ENCODE results near the gene RBM4B. TPM values are rescaled to one million over a fixed set of nuclear protein-coding genes. Genes with fewer than 3 reads are reported as not detected.

RBM4B gene
- total RNA-seq, 1 experiment from 2014 or later = 14.1 TPM

- TF ChIP-seq HMGA2 (CRISPR knock-in tag; IDR thresholded peaks at IDR 0.05) = no peak
- no peak for TF ChIP-seq TCF7 (CRISPR knock-in tag; IDR thresholded peaks at IDR 0.05; ENCODE audit: low read depth)
Measured at GRCh38 chr11:66625041-66625751, 52.5 kb downstream of the RBM4B start (continued).

GRCh38 chr11:66624450-66624849, 53.2 kb downstream of the RBM4B start:
- H3K36me3 Mint-ChIP-seq = peaks cover 73% of the 10 kb centered on the region
- H3K27me3 Mint-ChIP-seq (ENCODE audit: low read depth) = no peaks in the 10 kb centered on the region
- ATAC-seq (no peak), DNase-seq (ENCODE audit: low spot score) (no peak)
- POLR2A ChIA-PET = interaction anchor here (0.5 to 2.0 kb wide), 3 partner anchors 14 to 78 kb away, joined by 3 to 14 read pairs (median 3); partner anchors contain the start of genes ACTN3, RBM4, RBM4B and ZDHHC24
- H3K9me3 Mint-ChIP-seq = no peaks in the 10 kb centered on the region
- no peak overlapping the region for H3K4me3 Mint-ChIP-seq
- peaks cover 16% of the 10 kb centered on the region for H3K4me1 Mint-ChIP-seq
- CTCF ChIA-PET = interaction anchor here (0.9 kb wide), 3 partner anchors 13 to 114 kb away, joined by 3 read pairs; partner anchors contain the start of gene BBS1
- H3K27ac Mint-ChIP-seq = no peak overlapping the region
- TF ChIP-seq NFE2L1 (CRISPR knock-in tag; IDR thresholded peaks at IDR 0.05) (no peak), E2F4 (CRISPR knock-in tag; IDR thresholded peaks at IDR 0.05; ENCODE audit: borderline replicate concordance, low read depth) (no peak), HMGA2 (CRISPR knock-in tag; IDR thresholded peaks at IDR 0.05) (no peak), AR (CRISPR knock-in tag; IDR thresholded peaks at IDR 0.05) (no peak), ZNF532 (CRISPR knock-in tag; IDR thresholded peaks at IDR 0.05; ENCODE audit: borderline replicate concordance) (no peak), GRHL2 (CRISPR knock-in tag; IDR thresholded peaks at IDR 0.05; ENCODE audit: insufficient replicate concordance, severe bottlenecking) (no peak), IRF2 (CRISPR knock-in tag; IDR thresholded peaks at IDR 0.05; ENCODE audit: borderline replicate concordance, low read depth) (no peak), SMAD4 (CRISPR knock-in tag; IDR thresholded peaks at IDR 0.05) (no peak), ETV6 (CRISPR knock-in tag; IDR thresholded peaks at IDR 0.05) (no peak), JUN (CRISPR knock-in tag; IDR thresholded peaks at IDR 0.05) (no peak), NFATC4 (CRISPR knock-in tag; IDR thresholded peaks at IDR 0.05) (no peak), OVOL2 (CRISPR knock-in tag; IDR thresholded peaks at IDR 0.05; ENCODE audit: borderline replicate concordance) (no peak), TEAD1 (CRISPR knock-in tag; IDR thresholded peaks at IDR 0.05) (no peak), ESRRA (CRISPR knock-in tag; IDR thresholded peaks at IDR 0.05; ENCODE audit: borderline replicate concordance) (no peak), GTF2I (CRISPR knock-in tag; conservative IDR thresholded peaks at IDR 0.05) (no peak), TCF7 (CRISPR knock-in tag; IDR thresholded peaks at IDR 0.05; ENCODE audit: low read depth) (no peak)
- TF ChIP-seq, protein P1, sequence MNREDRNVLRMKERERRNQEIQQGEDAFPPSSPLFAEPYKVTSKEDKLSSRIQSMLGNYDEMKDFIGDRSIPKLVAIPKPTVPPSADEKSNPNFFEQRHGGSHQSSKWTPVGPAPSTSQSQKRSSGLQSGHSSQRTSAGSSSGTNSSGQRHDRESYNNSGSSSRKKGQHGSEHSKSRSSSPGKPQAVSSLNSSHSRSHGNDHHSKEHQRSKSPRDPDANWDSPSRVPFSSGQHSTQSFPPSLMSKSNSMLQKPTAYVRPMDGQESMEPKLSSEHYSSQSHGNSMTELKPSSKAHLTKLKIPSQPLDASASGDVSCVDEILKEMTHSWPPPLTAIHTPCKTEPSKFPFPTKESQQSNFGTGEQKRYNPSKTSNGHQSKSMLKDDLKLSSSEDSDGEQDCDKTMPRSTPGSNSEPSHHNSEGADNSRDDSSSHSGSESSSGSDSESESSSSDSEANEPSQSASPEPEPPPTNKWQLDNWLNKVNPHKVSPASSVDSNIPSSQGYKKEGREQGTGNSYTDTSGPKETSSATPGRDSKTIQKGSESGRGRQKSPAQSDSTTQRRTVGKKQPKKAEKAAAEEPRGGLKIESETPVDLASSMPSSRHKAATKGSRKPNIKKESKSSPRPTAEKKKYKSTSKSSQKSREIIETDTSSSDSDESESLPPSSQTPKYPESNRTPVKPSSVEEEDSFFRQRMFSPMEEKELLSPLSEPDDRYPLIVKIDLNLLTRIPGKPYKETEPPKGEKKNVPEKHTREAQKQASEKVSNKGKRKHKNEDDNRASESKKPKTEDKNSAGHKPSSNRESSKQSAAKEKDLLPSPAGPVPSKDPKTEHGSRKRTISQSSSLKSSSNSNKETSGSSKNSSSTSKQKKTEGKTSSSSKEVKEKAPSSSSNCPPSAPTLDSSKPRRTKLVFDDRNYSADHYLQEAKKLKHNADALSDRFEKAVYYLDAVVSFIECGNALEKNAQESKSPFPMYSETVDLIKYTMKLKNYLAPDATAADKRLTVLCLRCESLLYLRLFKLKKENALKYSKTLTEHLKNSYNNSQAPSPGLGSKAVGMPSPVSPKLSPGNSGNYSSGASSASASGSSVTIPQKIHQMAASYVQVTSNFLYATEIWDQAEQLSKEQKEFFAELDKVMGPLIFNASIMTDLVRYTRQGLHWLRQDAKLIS (CRISPR knock-in tag; IDR thresholded peaks at IDR 0.05; ENCODE audit: borderline replicate concordance) = no peak
- TF ChIP-seq, protein P2, sequence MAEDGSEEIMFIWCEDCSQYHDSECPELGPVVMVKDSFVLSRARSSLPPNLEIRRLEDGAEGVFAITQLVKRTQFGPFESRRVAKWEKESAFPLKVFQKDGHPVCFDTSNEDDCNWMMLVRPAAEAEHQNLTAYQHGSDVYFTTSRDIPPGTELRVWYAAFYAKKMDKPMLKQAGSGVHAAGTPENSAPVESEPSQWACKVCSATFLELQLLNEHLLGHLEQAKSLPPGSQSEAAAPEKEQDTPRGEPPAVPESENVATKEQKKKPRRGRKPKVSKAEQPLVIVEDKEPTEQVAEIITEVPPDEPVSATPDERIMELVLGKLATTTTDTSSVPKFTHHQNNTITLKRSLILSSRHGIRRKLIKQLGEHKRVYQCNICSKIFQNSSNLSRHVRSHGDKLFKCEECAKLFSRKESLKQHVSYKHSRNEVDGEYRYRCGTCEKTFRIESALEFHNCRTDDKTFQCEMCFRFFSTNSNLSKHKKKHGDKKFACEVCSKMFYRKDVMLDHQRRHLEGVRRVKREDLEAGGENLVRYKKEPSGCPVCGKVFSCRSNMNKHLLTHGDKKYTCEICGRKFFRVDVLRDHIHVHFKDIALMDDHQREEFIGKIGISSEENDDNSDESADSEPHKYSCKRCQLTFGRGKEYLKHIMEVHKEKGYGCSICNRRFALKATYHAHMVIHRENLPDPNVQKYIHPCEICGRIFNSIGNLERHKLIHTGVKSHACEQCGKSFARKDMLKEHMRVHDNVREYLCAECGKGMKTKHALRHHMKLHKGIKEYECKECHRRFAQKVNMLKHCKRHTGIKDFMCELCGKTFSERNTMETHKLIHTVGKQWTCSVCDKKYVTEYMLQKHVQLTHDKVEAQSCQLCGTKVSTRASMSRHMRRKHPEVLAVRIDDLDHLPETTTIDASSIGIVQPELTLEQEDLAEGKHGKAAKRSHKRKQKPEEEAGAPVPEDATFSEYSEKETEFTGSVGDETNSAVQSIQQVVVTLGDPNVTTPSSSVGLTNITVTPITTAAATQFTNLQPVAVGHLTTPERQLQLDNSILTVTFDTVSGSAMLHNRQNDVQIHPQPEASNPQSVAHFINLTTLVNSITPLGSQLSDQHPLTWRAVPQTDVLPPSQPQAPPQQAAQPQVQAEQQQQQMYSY (CRISPR knock-in tag; IDR thresholded peaks at IDR 0.05) = no peak

Data from WTC11 (cell line).